GM21717 (cell line): ENCODE results near the gene GDPD5.

ENCODE experiments used
- ATAC-seq: cut with Tn5 transposase; IDR thresholded peaks from one replicate; pipeline ENCODE4 v1.9.1; 2021; ENCODE audit warnings: mild to moderate bottlenecking, moderate library complexity; ENCODE audit not compliant: unreplicated experiment

The GDPD5 gene

GRCh38 chr11:75450826-75451821 lies 74.6 kb downstream of the GDPD5 start:
- no peak for ATAC-seq

GRCh38 chr11:75450236-75450635 lies 75.5 kb downstream of the GDPD5 start:
- ATAC-seq, result no peak

- ATAC-seq, result no peak
Measured at GRCh38 chr11:75449776-75450175, 76.0 kb downstream of the GDPD5 start.

DNA sequence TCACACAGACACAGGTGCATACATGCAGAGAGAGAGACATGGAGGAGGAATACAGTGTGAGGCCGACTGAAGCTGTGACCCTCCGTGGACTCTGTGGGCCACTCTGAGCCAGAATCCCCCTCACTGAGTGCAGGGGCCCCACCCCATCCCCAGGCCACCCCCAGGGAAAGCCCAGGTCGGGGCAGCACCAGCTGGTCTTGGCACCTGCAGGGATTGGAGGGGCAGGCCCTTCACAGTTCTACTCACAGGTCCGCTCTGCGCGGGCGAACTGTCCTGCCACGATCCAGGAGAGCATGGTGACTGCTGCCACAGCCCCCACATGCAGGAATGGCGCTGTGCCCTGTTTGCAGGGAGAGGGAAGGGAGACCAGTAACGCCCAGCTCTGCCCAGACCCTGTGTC lies 76.5 kb downstream of the GDPD5 start:
- no peak for ATAC-seq

GRCh38 chr11:75447415-75447814 lies 78.3 kb downstream of the GDPD5 start:
- no peak for ATAC-seq

- no peak for ATAC-seq
Measured at GRCh38 chr11:75445315-75445953, 80.3 kb downstream of the GDPD5 start.

DNA sequence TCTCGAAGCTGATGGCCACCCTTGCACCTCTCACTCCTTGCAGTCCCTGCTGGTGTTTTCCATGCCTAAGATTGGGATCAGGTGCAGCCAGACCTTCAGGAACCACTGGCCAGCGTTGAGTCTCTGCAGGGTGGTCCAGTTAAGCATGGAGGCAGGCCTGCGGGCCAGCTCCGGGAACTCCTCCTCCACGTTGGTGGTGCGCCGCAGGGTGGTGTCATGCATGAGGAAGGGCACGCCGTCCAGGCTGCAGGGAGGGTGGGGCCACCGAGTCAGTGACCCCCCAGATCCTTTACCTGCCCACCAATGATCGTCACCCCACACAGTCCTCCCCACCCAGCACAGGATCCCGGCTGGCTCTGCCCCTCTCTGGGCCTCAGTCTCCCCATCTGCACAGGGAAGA lies 82.7 kb downstream of the GDPD5 start:
- ATAC-seq, result no peak

- no peak for ATAC-seq
Measured at GRCh38 chr11:75442161-75442885, 83.4 kb downstream of the GDPD5 start.

DNA sequence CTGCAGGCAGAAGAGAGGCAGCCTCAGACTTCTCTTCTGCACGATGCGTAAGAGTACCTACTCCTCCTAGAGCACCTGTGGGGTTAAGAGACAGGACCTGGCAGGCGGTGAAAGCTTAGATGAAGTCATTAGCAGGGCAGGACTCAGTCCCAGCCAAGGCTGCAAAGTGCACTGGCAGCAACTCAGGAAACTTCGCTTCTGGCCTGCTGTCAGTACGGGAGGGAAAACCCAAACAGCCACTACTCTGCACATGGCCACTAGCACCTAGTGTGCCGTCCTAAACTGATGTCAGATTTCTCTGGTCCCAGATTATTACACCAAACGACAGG lies 84.0 kb downstream of the GDPD5 start:
- ATAC-seq, result no peak

DNA sequence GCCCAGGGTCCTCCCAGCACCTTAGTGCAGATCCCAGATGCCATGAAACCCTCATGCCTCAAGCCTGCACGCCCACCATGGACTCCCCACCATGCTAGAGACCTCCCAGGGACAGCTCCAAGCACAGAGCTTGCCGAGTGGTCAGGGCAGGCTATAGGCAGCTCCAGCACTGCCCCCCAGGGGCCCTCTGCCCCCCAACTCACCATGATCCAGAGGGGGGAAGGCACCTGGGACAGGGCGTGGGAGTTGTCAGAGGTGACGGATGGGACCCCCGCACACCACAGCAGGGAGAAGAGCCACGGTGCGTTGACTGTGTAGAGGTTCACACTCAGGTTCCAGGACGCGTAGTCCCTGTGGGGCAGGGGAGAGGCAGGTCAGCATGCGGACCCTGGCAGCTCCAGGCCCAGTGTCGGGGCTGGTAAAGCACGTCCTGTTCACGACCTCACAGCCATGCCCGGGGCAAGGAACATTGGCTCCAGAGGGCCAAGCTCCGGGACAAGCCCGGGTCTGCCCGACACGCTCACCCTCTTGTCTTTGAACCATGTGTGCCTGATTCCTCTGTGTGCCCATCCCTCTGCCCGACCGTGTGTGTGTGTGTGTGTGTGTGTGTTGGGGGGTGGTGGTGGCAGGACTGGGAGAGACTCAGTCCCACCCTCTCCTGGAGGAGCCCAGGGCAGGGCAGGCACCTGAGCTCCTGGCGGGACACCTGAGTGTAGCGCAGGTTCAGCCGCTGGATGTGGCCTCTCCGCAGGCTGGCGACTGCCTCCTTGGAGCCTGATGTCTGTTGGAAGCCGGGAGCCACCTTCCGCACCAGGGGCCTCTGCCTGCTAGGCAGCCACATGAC lies 84.6 kb downstream of the GDPD5 start:
- ATAC-seq, result no peak

DNA sequence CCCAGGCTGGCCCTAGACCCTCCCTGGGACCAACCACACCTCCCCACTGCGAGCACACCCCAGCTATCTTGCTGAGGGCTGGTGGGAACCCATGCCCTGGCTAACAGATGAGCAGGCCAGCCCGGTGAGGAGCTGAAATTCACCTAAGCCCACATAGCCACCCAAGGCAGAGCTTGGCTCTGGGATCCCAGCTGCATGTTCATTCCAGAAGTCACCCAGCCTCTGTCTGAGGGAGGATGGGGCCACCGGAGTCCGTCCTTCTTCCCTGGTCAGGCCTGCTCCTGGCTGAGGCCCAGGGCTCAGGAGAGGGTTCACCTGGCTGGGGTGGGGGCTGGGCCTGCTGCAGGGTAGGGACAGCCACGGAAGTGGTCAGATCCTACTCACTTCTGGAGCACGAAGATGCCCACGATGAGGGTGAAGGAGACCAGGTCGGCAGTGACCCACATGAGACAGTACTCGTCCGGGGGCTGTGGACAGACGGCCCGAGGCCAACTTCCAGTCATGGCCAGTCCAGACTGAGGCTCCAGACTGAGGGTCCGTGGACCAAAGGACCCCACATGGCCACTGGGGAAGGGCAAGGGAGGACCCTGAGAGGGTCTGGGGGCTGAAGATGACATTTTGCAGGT lies 86.1 kb downstream of the GDPD5 start:
- no peak for ATAC-seq

- ATAC-seq, result no peak
Measured at GRCh38 chr11:75439026-75439425, 86.7 kb downstream of the GDPD5 start.

GRCh38 chr11:75437966-75438659 lies 87.6 kb downstream of the GDPD5 start:
- ATAC-seq, result no peak

- ATAC-seq, result no peak
Measured at GRCh38 chr11:75436806-75437205, 88.9 kb downstream of the GDPD5 start.

DNA sequence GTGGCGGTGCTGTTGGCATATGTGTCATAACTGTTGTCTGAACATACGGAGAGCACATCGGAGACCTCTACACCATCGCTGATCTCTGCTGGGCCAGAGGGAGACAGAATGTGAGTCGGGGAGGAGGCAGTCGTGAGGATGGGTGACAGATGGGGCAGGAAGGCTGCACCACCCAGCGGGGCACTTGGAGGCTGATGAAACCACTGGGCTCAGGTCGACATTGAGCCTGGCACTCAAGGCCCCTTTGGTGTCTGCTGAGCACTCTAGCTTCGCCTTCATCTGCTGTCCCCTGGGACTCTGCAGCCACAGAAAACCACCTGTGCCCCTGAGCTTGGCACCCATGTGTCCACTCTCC lies 90.2 kb downstream of the GDPD5 start:
- ATAC-seq, result no peak

GRCh38 chr11:75434886-75435570 lies 90.7 kb downstream of the GDPD5 start:
- no peak for ATAC-seq

GRCh38 chr11:75434051-75434450 lies 91.7 kb downstream of the GDPD5 start:
- no peak for ATAC-seq

GRCh38 chr11:75433443-75433842 lies 92.3 kb downstream of the GDPD5 start:
- no peak for ATAC-seq

DNA sequence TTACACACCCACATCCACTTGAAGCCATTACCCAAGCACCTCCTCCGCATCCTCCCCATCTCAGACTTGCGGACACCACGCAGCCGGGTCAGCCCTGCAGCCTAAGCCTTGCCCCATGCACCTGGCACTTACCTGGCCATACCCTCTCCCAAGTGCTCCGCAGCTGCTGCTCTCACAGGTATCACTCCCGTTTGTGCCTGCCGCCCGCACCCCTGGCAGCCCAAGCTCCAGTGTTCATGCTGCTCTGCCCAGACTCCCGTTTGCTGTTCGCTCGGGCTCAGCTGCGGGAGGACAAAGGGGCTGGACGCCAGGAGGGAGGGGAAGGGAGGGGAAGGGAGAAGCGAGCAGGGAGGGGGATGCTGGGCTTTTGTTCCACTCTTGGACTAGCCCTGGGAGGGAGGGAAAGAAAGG lies 92.8 kb downstream of the GDPD5 start, which contains the start of gene KLHL35:
KLHL35 (minus strand) TSS at position 293 of the 411 bp plus-strand sequence. CDS start 2,574 bp downstream, outside the sequence.
- no peak for ATAC-seq
